ENCODE measurements around the gene PI4KA.

- TF ChIP-seq POLR2A (IDR thresholded peaks at IDR 0.05): no peak
- TF ChIP-seq CTCF (IDR thresholded peaks at IDR 0.05): no peak
- no peak for TF ChIP-seq EP300 (IDR thresholded peaks at IDR 0.05)
These were observed 5.4 kb downstream of the PI4KA start for GRCh38 chr22:20853236-20853660.

Measured in tibial nerve (tissue), 4 donors.